NCI-H510A treated with DMSO at 0.1 percent for 48 hours (cell line): ENCODE results near the gene PIGM.

Experiments used
- DNase-seq: peaks from one replicate; lab custom pipeline; 2025; lab: John Stamatoyannopoulos, UW

The PIGM gene

DNA sequence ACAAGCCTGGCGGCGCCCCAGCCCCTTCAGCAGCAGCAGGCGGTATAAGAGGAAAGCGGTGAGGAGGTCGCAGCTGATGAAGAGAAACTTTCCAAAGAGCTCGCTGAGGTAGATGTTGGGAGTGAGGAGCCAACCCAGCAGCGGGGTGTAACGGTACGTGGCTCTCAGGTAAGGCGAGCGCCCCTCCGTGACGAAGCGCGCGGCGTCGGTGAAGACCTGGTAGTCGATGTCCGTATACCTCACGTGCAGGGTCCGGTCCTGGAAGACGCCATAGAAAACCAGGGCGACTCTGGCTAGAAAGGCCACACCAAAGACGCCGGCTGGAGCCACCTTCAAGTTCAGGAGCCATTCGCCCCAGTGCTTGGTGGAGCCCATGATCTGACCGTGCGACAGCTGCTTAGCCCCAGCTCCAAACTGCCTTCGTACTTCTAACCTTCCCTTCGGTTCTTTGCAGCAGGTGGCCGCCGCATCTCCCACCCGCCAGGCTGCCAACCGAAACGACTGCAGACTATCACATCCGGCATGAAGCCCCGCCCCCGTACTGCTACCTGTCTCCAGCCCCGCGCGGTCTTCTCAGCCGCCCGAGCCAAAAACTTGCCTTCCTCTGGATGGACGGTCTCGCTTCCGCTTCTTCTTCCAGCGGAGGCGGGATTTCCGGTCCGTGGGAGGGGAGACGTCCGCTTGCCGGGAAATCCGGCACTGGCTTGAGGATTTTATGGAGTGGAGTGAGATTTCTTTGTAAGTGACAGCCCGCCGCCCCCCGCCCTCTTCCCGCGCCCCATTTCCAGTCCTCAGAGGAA lies at the start of gene PIGM:
Gene PIGM (minus strand): TSS at position 626 of the 800 bp plus-strand sequence. CDS start 251 bp downstream, at position 375.
- DNase-seq: peak; percentile 92

- no peak for DNase-seq
Measured at GRCh38 chr1:160081261-160081936, 49.6 kb upstream of the PIGM start, which contains the start of gene KCNJ9. KCNJ9 (plus strand) TSS chr1:160081538; CDS start chr1:160084031, 2,493 bp downstream.

- no peak for DNase-seq
Measured at GRCh38 chr1:160080381-160081100, 48.8 kb upstream of the PIGM start.

DNA sequence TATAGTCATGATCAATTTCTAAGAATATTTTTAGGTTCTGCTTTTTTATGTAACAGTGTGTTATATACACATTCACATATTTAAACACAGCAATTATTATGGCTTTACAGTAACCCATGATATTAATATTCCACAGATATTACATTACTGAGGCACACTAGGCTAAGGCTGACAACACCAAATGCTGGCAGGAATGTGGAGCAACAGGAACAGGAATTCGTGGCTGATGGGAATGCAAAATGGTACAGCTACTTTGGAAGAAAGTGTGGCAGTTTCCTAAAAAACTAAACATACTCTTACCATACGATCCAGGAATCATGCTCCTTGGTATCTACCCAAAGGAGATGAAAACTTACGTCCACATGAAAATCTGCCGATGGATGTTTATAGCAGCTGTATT lies 47.7 kb upstream of the PIGM start:
- DNase-seq: no peak

DNA sequence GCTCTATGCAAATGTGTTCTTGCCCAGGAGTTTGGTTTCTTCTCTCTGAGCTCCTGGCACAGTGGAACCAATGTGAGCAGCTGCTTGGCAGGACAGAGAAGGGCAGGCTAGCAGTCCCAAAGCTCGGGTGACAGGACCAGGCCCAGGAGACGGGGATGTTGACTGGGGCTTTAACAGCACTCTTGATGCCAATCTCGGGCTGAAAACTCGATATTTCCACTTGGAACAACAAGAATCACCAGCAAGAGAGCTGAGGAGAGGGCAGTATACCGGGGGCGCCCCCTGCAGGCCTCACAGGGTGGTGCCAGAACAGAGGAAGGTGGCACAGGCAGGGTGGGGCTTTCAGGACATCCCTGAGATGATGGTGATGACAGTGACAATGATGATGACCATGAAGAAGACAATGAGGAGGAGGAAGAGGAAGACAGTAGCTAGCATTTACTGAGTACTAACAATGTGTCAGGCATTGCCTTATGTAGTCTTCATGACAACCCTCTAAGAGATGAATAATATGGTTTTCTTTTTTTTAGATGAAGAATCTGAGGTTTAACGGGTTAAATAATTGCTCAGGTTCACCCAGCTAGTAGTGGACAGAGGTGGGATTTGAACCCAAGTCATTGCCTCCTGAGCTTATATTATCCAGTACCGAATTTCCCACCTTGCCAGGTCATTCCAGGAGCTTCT lies 46.9 kb upstream of the PIGM start:
- DNase-seq: no peak

DNA sequence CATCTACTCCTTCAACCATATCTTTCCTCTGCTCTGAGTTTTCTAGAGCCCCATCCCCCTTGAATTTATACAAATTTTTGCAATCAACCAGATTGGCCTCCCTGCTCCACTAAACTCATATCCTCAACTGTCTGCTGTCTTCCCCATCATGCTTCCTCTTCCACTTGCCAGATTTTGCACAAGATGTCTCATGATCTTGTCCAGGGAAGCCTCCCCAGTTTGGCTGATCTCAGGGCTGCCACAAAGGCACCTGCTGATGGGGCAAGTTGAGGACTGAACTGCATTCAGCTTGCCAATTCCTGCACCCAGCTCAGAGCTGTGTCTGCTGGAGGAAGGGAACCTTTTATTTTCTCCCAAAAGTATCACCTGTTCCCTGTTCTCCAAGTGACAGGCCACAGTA lies 45.7 kb upstream of the PIGM start:
- DNase-seq: no peak

- no peak for DNase-seq
Measured at GRCh38 chr1:160076295-160076694, 44.5 kb upstream of the PIGM start.

- DNase-seq: no peak
Measured at GRCh38 chr1:160075836-160076235, 44.0 kb upstream of the PIGM start.

DNA sequence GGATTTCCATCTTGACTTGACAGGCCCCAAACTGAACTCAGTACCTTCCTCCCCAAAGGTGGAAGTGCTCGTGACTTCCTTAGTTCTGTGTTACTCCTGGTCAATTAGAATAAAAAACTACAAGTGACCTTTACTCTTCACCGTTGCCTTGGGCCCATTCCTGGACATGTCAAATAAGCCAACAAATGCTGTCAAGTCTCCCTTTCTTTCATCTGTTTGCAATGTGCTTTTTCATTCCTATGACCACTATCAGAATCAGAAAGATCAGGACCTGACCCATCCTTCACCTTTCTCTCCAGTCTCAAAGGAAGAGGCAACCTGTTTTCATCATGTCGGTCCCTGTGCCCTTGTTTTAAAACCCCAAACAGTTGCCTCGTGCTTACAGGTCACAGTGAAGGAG lies 43.1 kb upstream of the PIGM start:
- no peak for DNase-seq

GRCh38 chr1:160071289-160071688 lies 39.5 kb upstream of the PIGM start:
- DNase-seq: no peak

DNA sequence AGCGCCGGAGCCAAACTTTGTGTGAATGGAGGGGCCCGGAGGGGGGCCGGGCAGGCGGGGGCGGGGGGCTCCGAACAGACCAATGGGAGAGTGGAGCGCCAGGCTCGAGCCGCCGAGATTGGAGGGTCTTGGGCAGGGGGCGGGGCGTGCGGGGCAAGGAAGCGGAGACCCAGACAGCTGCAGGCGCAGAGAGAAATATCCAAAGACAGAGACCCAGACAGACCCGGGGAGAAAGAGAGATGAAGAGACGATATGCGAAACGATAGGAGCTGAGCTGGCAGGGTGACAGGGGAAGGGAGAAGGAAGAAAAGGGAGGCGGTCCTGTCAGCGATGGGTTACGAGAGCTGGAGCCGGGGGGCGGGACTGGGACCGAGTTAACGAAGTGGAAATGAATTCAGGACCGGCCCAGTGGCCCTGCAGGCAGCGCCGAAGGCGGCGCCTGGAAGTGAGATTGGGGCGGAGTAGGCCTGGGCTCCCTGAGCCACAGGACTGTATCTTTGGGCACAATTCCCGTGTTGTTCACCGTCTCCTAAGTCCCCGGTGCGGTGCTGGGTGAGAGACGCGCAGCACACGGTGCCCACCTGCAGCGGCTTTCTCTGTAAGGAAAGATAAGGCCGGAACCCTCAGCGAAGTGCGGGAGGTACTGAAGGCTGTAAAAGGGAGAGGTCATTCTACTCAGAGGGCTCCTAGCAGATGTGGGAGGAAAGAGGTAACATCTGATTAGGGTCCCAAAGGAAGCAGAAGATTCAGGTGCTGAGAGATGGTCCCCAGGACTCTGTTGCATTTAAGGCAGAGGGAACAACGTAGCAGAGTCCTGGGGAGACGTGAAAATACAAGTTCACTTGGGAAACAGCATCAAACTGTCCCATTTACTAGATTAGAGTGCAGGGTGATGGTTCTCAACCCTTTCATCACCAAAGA lies 38.7 kb upstream of the PIGM start:
- peak; percentile 89 for DNase-seq

- no peak for DNase-seq
Measured at GRCh38 chr1:160069460-160070231, 37.9 kb upstream of the PIGM start, which contains the start of gene KCNJ10. KCNJ10 (minus strand) TSS chr1:160070160; CDS start chr1:160042532, 27,628 bp downstream.

DNA sequence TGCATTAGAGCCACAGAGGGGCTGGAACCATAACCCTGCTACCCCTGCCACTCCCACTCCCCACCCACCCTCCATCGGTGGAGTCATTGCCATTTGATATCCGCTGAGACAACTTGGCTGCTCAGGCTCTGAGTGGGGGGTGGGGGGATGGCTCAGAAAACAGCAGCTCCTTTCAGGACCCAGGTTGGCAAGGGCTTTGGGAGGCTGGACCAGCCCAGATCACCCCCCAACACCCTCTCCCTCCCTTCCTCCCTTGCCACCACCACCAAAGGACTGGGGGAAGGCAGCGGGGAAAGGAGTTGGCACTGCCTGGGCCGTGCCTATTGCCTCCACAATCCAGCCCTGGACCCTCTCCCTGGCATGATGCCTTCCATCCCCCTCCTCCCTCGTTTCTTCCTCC lies 36.4 kb upstream of the PIGM start:
- no peak for DNase-seq

DNA sequence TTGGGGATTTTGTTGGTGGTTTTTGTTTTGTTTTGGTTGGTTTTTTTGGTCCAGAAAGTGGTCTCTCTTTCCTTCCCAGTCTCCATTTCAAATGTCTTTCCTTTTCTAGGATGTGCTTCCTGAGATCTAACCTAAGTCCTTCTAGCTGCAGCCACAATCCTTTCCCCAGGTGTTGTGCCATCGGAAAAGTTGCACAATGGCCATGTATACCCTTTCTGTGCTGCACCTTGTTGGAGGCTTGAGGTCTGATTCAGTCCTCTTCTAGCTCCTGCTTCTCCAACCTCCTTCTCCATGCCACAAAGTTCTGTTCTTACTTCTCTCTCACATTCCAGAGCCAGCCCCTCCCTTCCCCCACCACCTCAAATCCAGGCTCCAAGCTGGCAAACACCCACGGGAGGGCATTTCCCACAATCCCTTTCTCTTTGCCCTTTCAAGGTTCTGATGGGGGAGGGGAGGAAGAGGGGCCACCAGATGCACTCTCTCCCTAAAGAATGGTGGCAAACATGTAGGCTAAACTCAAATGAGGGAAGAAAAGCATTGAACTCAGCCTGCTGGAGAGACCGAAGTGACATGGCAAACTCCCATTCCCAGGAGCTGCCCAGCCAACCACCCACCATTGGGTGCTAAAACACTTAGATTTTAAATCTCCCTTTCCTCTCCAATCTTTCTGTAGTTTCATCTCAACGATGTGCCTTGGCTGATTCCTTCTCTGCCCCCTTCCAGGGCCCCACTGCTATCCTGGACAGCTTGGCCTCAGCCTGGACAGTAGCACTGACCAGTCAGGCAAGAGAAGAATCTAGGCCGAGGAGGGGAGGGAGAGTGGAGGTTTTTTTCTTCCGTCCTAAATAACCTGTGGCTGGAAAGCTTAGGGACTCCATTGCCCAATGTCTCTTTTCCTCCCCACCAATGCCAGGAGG lies 35.3 kb upstream of the PIGM start:
- DNase-seq: no peak

DNA sequence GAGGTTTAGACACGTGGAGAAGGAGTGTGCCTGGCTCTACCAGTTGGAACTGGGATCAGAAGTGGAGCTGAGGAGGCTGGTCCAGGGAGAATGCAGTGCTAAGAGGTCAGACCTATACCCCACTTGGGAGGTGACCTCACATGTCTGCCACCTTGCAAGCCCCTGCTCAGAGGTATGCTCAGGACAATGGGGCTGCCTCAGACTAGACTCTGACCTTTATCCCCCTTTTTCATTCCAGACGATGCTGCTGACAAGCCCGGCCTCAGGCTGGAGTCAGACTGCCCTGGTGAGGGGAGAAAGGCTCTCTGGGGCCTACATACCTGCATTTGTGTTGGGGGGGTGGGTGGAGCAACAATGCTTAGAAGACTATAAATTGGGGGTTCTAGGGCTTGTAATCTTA lies 33.0 kb upstream of the PIGM start:
- no peak for DNase-seq

DNA sequence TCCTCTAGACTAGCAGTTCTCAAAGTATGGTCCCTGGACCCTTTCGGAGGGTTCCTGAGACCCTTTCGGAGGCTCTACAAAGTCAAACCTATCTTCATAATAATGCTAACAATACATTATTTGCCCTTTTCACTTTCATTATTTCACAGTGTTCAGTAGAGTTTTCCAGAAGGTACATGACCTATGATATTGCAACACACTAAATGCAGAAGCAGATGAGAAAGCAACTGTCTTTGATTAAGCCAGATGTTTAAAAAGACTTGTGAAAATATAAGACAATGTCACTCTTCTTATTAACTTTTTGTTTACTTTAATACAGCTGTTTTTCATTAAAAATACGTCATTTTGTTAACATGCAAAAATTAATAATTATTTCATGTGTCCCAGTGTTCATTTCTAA lies 32.4 kb upstream of the PIGM start:
- no peak for DNase-seq

DNA sequence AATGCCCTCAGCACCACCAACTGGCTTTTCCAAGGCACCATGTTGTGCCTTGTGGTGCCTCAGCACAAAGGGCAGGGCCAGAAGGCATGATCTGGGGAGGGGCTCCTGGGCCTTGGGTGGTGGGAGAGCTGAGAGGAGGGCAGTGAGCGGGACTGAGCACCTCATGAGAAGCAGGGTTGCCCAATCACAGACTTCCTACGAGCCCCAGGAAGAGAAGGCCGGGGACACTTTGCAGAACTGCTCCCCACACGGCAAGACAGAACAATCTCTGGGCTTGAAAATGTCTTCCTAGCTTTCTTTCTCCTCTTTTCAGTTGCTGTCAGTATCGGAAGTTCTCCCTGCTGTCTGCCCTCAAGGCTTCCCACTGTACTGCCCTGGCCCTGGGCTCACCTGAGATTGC lies 31.4 kb upstream of the PIGM start:
- no peak for DNase-seq

DNA sequence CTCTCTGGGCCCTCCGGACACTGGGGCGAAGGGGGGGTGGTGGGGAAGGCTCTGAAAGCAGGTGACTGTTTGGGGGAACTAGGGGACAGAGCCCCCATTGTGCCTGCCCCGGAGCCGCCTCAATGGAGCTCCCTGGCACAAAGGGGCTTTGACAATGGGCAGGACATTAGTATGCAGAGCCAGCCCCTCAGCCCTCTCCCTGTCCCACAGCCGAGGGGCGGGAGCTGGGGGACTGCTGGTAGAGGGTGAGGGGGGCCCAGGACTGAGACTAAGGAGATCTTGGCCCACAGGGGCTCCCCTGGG lies 30.4 kb upstream of the PIGM start:
- no peak for DNase-seq
